ENCODE measurements around the gene FAM117A. TPM values are rescaled to one million over a fixed set of nuclear protein-coding genes. Genes with fewer than 3 reads are reported as not detected.

Gene FAM117A
- total RNA-seq, 1 donor from 2014 or later = 4.7 TPM

DNA sequence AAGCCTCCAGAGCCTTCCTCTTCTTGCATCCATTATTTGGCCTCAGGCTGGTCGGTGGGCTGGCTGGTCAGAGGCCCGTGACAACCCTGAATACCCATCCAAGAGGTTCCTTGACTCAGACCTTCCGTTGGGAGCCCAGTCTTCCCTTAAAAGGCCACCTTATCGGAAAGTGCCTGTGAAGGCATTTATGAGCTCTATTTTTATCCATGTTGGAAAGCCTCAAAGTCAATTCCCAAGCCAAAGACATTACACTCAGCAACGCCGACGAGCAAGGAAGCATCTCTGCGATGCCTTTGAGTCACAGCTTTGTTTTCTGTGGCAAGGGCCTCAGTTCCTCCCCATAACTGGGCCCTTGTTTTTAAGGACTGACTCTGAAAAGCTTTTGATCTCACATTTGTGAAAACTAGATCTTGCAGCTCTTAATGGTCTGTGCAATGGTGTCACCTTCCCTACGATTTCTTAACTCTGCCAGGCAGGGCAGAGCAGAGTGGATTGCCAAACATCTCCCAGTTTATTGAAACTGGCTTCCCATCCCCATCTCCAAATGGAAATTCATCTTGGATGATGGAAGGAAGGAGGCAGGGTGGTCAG is 72.8 kb downstream of the FAM117A start:
- TF ChIP-seq, protein P1, sequence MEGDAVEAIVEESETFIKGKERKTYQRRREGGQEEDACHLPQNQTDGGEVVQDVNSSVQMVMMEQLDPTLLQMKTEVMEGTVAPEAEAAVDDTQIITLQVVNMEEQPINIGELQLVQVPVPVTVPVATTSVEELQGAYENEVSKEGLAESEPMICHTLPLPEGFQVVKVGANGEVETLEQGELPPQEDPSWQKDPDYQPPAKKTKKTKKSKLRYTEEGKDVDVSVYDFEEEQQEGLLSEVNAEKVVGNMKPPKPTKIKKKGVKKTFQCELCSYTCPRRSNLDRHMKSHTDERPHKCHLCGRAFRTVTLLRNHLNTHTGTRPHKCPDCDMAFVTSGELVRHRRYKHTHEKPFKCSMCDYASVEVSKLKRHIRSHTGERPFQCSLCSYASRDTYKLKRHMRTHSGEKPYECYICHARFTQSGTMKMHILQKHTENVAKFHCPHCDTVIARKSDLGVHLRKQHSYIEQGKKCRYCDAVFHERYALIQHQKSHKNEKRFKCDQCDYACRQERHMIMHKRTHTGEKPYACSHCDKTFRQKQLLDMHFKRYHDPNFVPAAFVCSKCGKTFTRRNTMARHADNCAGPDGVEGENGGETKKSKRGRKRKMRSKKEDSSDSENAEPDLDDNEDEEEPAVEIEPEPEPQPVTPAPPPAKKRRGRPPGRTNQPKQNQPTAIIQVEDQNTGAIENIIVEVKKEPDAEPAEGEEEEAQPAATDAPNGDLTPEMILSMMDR (conservative IDR thresholded peaks at IDR 0.05; ENCODE audit: low read depth, low read length) = no peak
- no peak overlapping the region for H3K4me3 ChIP-seq (ENCODE audit: low read depth, low read length)
- DNase-seq (ENCODE audit: low read depth) = no peak

- no peak for DNase-seq (ENCODE audit: low read depth)
- no peak overlapping the region for H3K4me3 ChIP-seq (ENCODE audit: low read depth, low read length)
- TF ChIP-seq, protein P1 (conservative IDR thresholded peaks at IDR 0.05; ENCODE audit: low read depth, low read length) = no peak
These were observed 73.7 kb downstream of the FAM117A start for GRCh38 chr17:49690256-49690655.

GRCh38 chr17:49688848-49689247 is 75.1 kb downstream of the FAM117A start:
- TF ChIP-seq, protein P1 (conservative IDR thresholded peaks at IDR 0.05; ENCODE audit: low read depth, low read length) = no peak
- H3K4me3 ChIP-seq (ENCODE audit: low read depth, low read length) = no peak overlapping the region
- DNase-seq (ENCODE audit: low read depth) = no peak

- TF ChIP-seq, protein P1 (conservative IDR thresholded peaks at IDR 0.05; ENCODE audit: low read depth, low read length) = no peak
- H3K4me3 ChIP-seq (ENCODE audit: low read depth, low read length) = no peak overlapping the region
- no peak for DNase-seq (ENCODE audit: low read depth)
These were observed 75.9 kb downstream of the FAM117A start for GRCh38 chr17:49687878-49688491.

DNA sequence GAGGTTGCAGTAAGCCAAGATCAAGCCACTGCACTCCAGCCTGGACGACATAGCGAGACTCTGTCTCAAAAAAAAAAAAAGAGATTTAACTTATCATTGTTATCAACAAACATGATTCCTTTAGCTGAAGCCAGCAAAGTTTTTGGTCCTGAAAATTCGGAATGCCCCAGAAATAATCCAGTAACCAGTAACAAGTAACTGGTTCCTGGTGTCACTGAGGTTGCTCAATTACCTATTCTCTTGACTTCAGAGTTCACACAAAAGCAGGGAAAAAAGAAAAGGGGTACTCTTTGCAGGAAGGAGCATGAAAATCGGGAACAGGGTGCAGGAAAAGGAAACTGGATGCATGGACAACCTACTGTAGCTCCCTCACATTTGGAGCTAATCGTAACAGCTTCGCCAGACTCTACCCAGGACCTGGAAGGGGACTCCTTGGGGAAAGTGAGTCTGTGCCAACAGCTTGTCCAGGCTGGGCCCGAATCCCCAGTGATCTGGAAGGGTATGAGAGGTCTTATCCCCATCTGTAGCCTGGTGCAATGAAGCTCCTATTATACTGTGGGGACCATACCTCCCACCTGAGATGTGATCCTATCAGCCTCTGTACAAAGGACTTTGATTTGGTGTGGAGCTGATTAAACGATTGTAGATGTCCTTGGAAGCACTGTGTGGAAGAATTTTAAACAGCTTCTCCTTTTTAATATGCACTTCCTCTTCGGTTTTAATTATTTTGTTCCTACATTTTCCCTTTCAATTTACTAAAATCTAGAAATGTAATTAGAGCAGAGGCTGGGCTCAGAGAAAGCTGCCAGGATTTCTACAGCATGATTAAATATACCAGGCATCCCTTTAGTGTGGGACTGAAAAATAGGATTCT is 82.6 kb downstream of the FAM117A start:
- TF ChIP-seq, protein P1 (conservative IDR thresholded peaks at IDR 0.05; ENCODE audit: low read depth, low read length) = no peak
- DNase-seq (ENCODE audit: low read depth) = no peak
- no peak overlapping the region for H3K4me3 ChIP-seq (ENCODE audit: low read depth, low read length)

DNA sequence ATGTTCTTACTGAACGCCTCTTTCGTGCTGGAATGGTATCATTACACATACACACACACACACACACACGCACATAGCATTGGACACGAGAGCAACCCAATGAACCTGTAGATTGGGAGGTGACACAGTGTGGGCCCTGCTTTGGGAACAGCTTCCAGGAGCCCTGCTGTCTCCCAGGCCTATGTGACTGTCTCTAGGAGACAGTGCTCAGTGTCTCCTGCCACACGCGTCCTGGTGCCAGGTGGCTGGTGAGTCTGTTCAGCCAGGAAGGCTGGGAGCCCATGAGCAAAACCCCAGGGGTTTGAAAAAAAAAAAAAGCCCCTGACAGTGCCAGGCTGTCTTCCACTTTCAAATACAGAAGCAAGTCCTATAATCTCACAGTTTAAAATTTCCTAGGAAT is 83.6 kb downstream of the FAM117A start:
- TF ChIP-seq, protein P1 (conservative IDR thresholded peaks at IDR 0.05; ENCODE audit: low read depth, low read length) = no peak
- no peak overlapping the region for H3K4me3 ChIP-seq (ENCODE audit: low read depth, low read length)
- no peak for DNase-seq (ENCODE audit: low read depth)

All from epithelial cell of proximal tubule (primary cell).